Activated CD4-positive, alpha-beta T cell treated with anti-CD3 and anti-CD28 coated beads, Interleukin-2, amount 50 U/mL, for 4 hours (primary cell): Measurements from ENCODE around the gene NUP88.
"Not testable (repeated sequence)": the region's sequence is repeated elsewhere in the genome, so short reads cannot be mapped to it uniquely, and the experiment has no call there.

Experiments
- DNase-seq, 2 experiments: peaks; one replicate each; pipeline ENCODE4 v3.0.0-alpha.2; 2020

NUP88 gene

GRCh38 chr17:5419356-5419958, at the start of gene NUP88:
NUP88 (minus strand) TSS chr17:5419662; CDS start chr17:5419650, 12 bp downstream.
- DNase-seq = peak; percentile 94 to 95

- peak; percentile 29 to 31 for DNase-seq
Measured at GRCh38 chr17:5468075-5468473, 48.6 kb upstream of the NUP88 start.

DNA sequence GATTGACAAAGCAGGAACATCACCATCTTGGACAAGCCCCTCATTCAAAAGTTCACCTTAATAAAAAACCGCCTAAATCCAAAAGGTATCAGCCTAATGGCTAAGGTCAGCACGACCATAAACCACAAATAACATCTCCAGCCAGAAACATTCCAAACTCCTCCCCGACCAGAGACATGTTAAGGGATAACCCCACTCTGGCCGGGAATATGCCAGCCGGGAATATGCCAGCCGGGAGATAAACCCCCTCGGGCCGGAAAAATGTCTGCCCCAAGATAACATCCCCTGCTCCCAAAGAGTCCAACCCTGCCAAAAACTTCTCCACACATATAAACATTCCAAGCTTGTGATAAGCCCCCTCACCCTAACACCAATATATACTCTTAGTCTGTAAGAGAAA, 48.0 kb upstream of the NUP88 start:
- DNase-seq = no peak

- no peak for DNase-seq
Measured at GRCh38 chr17:5466295-5466694, 46.8 kb upstream of the NUP88 start.

DNA sequence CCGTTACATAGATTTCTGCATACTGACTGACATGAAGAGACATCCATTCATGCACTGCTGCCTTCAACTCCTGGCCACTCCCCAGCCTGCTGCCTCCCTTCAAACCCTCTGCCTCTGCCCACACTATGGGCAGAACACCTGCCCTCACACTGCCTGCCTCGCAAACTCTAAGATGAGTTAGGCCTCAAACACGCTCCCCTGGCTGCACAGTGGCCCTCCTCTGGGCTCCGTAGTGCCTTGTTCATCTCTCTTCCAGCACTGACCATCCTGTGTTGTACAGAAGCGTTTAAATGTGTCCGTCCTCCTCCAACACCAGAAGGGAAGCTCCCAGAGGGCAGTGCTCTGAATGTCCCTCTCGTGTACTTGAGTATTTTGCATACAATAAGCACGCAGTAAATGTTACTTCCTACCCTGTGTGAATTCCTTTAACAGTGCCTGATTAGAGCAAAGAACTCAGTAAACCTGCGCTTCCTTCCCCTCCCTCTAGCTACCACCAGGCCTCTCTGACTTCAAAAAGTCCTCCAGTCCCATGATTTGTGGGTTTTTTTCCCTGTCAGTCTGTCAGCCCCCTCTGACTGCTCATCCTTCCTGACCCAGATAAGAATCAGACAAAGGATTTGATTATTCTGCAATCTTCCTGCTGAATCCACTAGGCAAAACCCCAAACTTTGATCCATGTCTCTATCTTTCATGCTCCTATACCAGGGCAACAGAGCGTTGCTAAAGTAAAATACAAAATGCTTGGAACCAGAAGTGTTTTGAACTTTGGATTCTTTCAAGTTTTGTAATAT, 45.5 kb upstream of the NUP88 start:
- no peak for DNase-seq

DNA sequence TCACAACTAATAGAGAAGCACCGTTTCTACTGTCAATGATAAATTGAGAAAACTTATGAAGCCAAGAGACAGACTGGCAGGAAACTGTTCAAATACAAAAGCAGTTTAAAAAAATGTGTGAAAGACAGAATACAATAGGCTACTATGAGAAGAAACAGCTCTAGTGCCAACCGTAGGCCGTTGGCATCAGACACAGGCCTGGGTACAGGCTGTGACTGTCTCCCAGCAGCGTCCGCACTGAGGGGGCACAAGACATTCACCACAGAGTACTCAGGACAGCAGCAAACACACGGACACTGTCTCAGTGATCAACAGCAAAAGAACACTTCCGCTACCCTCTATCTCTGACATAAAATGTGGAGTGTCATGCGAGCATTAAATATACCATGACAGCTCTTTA, 27.3 kb upstream of the NUP88 start:
- DNase-seq = no peak

- DNase-seq = no peak
Measured at GRCh38 chr17:5444209-5444608, 24.7 kb upstream of the NUP88 start.

DNA sequence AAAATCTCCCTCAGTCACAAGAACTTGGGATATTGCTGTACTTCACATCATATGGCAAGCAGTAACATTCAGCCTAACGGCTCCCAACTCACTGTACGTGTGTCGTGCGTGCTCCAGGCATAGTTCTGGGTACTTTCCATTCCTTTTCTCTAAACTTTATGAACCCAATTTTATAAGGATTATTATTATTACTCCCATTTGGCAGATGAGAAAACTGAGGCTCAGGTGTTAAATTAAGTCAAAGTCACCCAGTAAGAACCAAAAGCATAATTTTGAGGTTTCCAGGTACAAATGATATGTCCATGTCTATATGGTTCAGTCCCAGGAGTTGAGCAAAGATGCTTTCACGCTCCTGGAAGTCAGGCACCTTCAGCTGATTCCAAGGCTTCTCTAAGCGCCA, 24.3 kb upstream of the NUP88 start:
- DNase-seq = no peak

DNA sequence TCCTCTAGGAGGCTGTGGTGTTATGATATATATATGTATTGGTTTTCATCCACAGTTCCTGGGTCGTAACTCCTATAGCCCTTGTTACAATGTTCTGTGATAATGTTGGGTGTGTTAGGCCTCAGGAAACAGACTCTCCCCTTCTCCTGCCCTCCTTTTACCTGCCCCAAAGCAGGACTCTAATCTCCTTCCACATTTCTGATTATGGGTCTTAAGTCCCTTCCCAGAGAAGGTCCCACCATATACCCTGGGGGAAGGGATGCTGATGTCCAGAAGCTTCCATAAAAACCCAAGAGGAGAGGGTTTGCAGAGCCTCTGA, 19.9 kb upstream of the NUP88 start:
- DNase-seq = no peak

DNA sequence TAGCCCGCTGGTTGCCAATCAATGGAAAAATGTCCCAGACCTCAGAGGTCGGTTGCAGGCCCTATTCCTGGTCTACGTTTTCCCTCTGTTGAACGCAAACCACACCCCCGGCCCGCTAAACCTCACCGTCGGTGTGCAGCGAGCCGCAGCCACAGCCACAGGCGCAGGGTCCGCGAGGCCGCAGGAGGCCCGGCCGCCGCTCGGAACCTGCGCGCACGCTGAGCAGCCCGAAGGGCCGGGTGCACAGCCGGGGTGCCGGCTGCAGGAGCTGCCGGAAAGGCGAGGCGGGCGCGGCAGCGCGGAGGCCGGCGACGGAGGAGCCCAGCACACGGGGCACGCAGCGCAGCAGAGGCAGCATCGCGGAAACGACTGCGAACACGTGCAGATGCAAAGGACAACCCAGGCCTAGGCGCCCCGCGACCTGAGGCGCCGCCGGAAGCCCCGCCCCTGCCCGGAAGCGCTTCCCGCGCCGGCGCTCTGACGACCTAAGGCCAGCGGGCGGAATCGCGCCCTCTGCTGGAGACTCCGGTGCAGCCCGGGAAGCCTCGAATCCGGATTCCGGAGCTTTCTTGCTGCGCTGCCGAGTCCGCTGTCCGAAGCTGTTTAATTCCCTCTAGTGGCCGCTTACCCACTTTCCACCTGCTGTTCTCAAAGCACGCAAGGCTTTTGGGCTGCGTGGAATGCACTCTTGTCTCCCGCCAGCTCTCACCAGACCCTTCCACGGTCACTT, 19.4 kb upstream of the NUP88 start, which contains the start of gene C1QBP:
Gene C1QBP, minus strand, starts transcription at position 440 of the 730 bp plus-strand sequence. Its CDS starts 82 bp downstream, at position 358.
- DNase-seq = peak; percentile 88 to 90

DNA sequence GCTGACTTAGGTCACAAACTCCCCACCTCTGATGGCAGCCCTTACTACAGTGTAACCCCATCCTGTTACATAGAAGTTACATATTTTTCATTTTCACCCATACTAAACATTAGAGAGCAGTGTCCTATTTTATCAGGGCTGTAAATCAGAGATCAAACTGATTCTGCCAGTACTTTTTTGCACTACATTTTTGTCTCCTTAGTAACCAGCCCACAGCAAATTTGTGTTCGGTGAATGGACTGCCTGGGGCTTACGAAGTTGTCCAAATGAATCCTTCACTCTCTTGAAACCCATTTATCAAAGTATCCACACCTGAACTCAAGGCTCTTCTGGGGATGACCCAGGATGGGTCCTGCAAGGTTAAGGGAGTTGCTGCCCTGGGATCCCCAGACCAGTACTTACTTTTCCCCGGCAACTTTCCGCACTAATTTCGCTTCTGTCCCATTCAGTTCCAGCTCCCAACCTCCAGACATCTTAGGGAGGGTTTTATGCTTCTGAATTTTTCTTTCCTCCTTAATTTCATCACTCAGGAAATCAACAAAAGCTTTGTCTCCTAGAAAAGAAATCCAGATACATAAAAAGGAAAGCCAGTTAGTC, 18.4 kb upstream of the NUP88 start:
- DNase-seq = no peak

DNA sequence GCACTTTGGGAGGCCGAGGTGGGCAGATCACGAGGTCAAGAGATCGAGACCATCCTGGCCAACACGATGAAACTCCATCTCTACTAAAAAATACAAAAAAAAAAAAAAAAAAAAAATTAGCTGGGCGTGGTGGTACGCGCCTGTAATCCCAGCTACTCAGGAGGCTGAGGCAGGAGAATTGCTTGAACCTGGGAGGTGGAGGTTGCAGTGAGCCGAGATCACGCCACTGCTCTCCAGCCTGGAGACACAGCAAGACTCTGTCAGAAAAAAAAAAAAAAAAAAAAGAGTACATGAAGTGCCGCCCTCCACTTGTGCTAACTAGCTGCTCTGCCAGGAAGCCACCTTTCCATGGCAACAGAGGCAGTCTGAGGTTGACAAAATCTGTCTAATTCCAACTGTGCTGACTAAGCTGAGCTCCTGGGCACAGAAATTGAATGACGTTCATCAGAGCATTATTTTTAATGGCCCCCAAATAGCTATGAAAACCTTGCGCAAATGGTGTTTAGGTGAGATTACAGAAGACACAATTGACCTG, 16.4 kb upstream of the NUP88 start:
- not testable (repeated sequence) for DNase-seq

DNA sequence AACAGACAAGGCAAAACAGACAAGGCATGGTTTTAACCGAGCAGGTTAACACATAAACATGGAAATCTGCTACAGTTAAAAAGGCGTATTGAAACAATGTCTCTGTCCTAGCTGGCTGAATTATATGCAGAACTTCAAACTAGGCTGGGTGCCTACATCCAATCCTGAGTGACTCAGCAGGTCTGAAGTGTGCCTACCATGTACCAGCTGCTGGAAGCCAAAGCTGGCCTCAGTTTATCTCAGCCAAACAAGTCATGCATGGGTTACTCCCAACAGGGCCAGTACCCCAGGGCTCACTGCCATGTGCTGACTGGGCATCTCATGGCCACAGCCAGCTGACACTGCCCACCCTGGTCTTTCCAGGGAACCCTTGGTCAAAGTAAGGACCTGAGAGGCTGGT, 15.5 kb upstream of the NUP88 start:
- no peak for DNase-seq

DNA sequence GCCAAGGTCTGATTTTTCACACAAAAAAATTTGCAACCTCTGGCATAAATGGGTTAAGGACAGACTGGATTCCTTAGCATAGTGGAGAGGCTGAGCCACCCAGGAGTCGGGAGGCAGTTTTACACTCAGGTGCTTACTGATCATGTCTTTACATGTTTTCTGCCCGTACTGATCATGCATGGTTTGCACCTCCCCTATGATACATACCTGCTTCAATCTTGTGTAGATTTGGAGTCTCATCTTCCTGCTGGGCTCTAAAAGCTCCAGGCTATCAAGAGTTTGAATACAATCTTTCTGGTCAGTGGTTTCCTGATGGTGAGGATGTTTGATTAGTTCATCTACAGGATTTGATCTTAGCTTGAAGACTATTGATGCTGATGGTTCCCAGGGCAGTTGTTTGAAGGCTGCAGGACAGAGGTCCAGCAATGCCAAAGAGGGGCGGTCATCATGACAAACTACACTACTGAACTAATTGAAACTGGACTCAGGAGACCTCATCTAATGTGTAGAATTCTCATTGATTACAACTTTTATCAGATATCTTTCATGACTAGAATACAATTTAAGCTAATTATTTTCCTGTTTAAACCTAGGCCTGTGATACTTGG, 12.6 kb upstream of the NUP88 start:
- no peak for DNase-seq

- DNase-seq = not testable (repeated sequence)
Measured at GRCh38 chr17:5431234-5431633, 11.8 kb upstream of the NUP88 start.

- no peak for DNase-seq
Measured at GRCh38 chr17:5430413-5430999, 11.0 kb upstream of the NUP88 start.

DNA sequence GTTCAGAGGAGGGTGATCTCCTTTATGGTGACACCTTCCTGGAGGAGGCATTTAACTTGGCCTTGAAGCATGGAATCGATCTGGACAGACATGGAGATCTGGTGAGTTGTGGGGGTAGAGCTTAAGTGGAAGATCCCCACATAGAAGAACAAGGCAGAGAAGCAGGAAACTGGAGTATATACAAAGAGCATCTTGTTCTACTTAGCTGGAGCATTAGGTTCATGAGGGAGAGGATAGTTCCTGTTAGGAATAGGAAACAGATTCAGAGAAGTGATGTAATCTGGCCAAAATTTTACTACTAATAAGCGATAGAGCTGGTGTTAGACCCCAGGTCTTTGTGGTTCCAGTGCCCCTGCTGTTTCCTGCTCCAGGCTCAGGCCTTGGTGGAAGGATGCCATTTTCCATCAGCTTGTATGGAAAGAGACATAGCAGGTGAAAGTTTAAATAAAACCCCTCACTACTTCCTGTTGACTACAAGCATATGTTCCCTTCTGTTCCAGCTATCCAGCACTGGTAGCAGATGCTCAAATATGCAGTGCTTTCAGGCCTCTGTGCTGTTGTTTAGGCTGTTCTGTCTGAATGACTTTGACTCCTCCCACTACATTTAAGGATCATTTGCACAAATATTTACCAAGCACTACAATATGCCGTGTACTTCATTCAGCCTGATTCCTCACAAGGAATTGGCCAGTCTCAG, 9.9 kb upstream of the NUP88 start:
- DNase-seq = no peak

DNA sequence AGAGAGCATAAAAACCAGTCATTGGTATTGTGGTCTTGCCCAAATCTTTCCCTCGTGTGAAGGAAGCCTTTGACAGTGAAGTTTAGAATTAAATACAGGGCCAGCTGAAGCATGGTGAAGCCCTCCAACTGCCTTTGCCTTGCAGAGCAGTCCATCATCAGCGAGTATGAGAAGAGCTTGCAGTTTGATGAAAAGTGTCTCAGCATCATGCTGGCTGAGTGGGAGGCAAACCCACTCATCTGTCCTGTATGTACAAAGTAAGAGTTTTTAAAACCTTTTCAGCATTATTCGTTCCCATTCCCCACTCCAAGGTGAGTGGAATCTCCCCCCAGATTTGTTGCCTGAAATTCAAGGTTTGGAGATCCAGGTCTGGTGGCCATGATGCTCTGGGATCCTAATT, 6.4 kb upstream of the NUP88 start:
- no peak for DNase-seq

DNA sequence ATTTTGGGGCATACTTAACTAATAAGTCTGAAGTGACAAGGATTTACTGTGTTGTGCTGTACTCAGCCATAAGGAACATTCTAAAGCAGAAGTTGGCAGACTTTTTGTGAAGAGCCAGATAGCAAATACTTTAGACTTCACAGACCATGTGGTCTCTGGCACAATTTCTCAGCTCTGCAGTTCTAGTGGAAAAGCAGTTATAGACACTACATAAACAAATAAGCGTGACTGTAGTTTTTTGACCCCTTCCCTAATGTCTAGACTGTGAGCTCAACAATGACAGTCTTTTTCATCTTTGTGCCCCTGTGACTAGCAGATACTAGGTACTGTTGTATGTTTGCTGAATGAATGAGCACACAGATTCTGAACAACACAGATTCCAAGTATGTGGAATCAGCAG, 5.4 kb upstream of the NUP88 start:
- DNase-seq = no peak

GRCh38 chr17:5422505-5422904, 3.0 kb upstream of the NUP88 start:
- DNase-seq = no peak

- peak; percentile 82 for DNase-seq
Measured at GRCh38 chr17:5419959-5420653, 644 bp upstream of the NUP88 start, which contains the start of gene RPAIN. RPAIN (plus strand) TSS chr17:5420182; CDS start chr17:5420211, 29 bp downstream.
